ENCODE results near the gene ABCA5. TPM values are rescaled to one million over a fixed set of nuclear protein-coding genes. Genes with fewer than 3 reads are reported as not detected.
"Not testable (repeated sequence)": the region's sequence is repeated elsewhere in the genome, so short reads cannot be mapped to it uniquely, and the experiment has no call there.

Gene ABCA5
- total RNA-seq, 1 donor from 2014 or later: 12.8 TPM

DNA sequence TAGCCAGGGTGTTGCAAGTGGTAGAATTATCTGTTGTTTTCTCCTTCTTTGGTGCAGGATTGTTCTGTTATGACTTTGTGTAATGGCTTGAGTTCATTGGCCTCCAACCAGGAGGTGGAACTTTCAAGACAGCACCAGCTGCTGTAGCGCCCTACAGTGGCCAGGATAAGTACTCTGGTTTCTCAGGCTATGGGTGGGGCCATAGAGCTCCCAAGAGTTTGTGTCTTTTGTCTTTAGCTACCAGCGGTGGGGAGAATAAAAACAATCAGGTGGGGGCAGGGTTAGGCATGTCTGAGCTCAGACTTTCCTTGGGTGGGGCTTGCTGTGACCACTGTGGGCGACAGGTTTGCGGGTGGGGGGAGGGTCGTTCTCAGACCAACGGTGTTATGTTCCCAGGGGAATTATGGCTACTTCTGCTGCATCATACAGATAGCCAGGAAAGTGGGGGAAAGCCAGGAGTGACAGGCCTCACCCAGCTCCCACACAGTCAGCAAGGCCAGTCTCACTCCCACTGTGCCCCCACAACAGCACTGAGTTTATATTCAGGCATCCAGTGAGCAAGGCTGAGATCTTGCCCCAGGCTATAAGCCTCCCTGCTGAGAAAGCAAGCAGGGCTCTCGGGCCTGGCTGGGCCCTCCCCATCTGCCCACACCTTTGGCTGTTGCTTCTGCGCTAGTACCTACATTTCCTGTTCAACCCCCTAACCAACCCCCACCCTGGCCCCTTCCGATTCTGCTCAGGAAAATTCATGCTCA, 113.7 kb downstream of the ABCA5 start:
- H3K27me3 Mint-ChIP-seq (ENCODE audit: insufficient read depth): peaks cover 2% of the 10 kb centered on the region
- H3K9me3 Mint-ChIP-seq: no peaks in the 10 kb centered on the region

DNA sequence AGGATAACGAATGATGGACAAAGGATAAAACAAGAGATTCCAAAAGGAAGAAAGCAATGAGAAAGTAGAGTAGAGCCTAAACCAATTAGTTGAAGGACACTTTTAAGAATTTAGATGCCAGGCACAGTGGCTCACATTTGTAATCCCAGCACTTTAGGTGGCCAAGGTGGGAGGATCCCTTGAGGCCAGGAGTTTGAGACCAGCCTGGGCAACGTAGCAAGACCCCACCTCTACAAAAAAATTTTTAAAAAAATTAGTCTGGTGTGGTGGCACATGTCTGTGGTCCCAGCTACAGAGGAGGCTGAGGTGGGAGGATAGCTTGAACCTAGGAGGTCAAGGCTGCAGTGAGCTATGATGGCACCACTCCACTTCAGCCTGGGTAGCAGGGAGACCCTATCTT, 118.3 kb downstream of the ABCA5 start:
- Mint-ChIP-seq H3K27me3 (ENCODE audit: insufficient read depth) (peaks cover 2% of the 10 kb centered on the region), H3K36me3 (ENCODE audit: low read depth) (no peaks in the 10 kb centered on the region), H3K4me1 (ENCODE audit: low read depth) (no peaks in the 10 kb centered on the region), H3K27ac (no peak overlapping the region), H3K9me3 (no peaks in the 10 kb centered on the region), H3K4me3 (no peak overlapping the region)
- DNase-seq (ENCODE audit: low spot score): no peak
- intact Hi-C loops (cut with micrococcal nuclease): no loop called here

More for the DNA sequence above, 113.7 kb downstream of the ABCA5 start:
- H3K4me1 Mint-ChIP-seq (ENCODE audit: low read depth): no peaks in the 10 kb centered on the region
- H3K27ac Mint-ChIP-seq: no peak overlapping the region
- H3K36me3 Mint-ChIP-seq (ENCODE audit: low read depth): no peaks in the 10 kb centered on the region
- no peak for DNase-seq (ENCODE audit: low spot score)
- intact Hi-C loops (cut with micrococcal nuclease): no loop called here
- no peak overlapping the region for H3K4me3 Mint-ChIP-seq

DNA sequence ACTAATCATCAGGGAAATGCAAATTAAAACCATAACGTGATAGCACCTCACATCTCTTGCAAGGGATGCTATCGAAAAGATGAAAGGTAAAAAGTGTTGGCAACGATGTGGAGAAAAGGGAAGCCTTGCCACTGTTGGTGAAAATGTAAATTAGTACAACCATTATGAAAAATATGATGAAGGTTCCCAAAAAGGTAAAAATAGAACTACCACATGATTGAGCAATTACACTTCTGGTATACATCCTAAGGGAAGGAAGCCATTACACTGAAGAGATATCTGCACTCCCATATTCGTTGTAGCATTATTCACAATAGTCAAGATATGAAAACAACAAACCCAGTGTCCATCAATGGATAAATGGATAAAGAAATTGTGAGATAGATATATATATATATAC, 119.8 kb downstream of the ABCA5 start:
- intact Hi-C loops (cut with micrococcal nuclease): no loop called here
- H3K36me3 Mint-ChIP-seq (ENCODE audit: low read depth): no peaks in the 10 kb centered on the region
- H3K4me3 Mint-ChIP-seq: no peak overlapping the region
- no peaks in the 10 kb centered on the region for H3K9me3 Mint-ChIP-seq
- H3K27ac Mint-ChIP-seq: no peak overlapping the region
- DNase-seq (ENCODE audit: low spot score): no peak
- H3K27me3 Mint-ChIP-seq (ENCODE audit: insufficient read depth): peaks cover 2% of the 10 kb centered on the region
- no peaks in the 10 kb centered on the region for H3K4me1 Mint-ChIP-seq (ENCODE audit: low read depth)

DNA sequence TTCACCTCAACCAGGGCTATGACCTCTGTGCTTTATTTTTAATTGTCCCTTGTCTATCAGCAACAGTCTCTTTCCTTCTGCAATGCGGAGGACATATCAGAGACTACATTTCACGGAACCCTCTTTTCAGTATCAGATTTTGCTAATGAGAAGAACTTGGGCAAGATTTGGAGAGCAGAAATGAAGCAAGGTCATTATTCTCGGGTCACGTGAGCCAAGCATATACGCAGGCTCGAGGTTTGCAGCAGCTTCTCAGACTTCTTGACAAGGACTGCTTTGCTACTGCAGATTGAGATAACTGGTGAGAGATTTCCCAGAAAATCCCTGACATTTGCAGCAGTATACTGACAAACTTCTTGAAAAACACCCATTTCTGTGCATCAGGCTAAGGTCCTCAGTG, 128.7 kb downstream of the ABCA5 start:
- H3K9me3 Mint-ChIP-seq: no peaks in the 10 kb centered on the region
- no peak overlapping the region for H3K27ac Mint-ChIP-seq
- no peaks in the 10 kb centered on the region for H3K36me3 Mint-ChIP-seq (ENCODE audit: low read depth)
- H3K4me3 Mint-ChIP-seq: no peak overlapping the region
- H3K4me1 Mint-ChIP-seq (ENCODE audit: low read depth): no peaks in the 10 kb centered on the region
- intact Hi-C loops (cut with micrococcal nuclease): no loop called here
- DNase-seq (ENCODE audit: low spot score): no peak
- H3K27me3 Mint-ChIP-seq (ENCODE audit: insufficient read depth): no peaks in the 10 kb centered on the region

DNA sequence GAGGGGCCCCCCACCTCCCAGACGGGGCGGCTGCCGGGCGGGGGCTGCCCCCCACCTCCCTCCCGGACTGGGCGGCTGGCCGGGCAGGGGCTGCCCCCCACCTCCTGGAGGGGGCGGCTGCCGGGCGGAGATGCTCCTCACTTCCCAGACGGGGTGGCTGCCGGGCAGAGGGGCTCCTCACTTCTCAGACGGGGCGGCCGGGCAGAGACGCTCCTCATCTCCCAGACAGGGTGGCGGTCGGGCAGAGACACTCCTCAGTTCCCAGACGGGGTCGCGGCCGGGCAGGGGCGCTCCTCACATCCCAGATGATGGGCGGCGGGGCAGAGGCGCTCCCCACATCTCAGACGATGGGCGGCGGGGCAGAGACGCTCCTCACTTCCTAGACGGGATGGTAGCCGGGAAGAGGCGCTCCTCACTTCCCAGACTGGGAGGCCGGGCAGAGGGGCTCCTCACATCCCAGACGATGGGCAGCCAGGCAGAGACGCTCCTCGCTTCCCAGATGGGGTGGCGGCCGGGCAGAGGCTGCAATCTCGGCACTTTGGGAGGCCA, 130.8 kb downstream of the ABCA5 start:
- intact Hi-C loops (cut with micrococcal nuclease); H3K27me3 Mint-ChIP-seq (ENCODE audit: insufficient read depth); DNase-seq (ENCODE audit: low spot score): not testable (repeated sequence)

More for the DNA sequence above, 130.8 kb downstream of the ABCA5 start:
- not testable (repeated sequence) for H3K36me3 Mint-ChIP-seq (ENCODE audit: low read depth); H3K9me3 Mint-ChIP-seq; H3K4me3 Mint-ChIP-seq; H3K4me1 Mint-ChIP-seq (ENCODE audit: low read depth); H3K27ac Mint-ChIP-seq

Other genes starting within 250 kb of the ABCA5 start
- gene ABCA6, start 185.2 kb downstream of the ABCA5 start, total RNA-seq: not detected in 2 replicates
- 0.44 TPM in 2 replicates for gene ABCA10, start 98.3 kb downstream of the ABCA5 start, total RNA-seq
- gene MAP2K6, start 87.6 kb upstream of the ABCA5 start, total RNA-seq: 0.88 and 1.7 TPM in 2 replicates